Measurements from ENCODE around the gene ENTR1. TPM values are rescaled to one million over a fixed set of nuclear protein-coding genes. Genes with fewer than 3 reads are reported as not detected.

Gene ENTR1
- total and polyA plus RNA-seq, 2 of the 13 experiments (the other 11 are each of a cell fraction or from before 2014, with no cell fraction given) = 70.1 to 76.4 TPM

DNA sequence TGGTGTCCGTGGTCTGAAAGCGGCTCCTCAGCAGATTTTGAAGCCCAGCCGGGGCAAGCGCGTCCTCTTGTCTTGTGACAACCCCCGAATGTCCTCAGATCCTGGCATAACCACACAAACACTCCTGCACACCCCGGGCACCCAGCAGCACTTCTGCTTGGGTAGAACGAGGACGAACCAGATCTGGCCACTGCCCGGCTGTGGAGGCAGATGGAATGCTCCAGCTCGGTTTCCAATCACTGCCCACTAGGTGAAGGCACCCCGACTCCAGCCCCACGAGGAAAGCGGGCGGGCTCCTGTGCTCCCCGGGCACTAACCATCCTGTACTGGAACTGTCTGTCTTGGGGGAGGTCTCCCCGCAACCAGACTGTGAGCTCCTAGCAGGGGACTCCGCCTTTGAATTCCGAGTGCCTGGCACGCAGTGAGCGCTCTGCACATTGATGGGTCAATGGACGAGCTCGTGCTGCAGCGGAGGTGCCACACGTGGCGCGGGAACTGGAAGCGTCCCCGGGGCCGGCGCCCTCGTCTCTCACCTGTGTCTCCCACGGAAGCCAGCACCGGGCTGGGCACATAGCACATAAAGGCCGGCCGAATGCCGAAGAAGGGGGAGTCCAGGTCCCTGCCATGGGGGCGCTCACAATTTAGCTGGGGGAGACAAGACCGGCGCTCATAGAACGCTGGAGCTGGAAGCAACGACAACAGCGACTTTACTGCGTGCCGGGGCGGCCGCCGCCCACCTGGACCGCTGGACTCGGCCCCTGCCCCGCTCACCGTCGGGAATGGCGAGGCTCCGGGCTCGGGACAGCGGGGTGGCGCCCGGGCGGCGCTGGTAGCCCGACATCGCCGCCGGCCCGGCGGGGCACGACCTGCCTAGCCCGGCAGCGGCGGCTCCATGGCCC lies 608 bp downstream of the ENTR1 start (continued):
- peak; percentile 87; the same call in 1 of the 2 replicates for TF ChIP-seq NFAT5 (CRISPR knock-in tag; IDR thresholded peaks at IDR 0.05)
- no peak for TF ChIP-seq ZNF33B (CRISPR knock-in tag; IDR thresholded peaks at IDR 0.05)
- no peak for TF ChIP-seq ZNF703 (CRISPR knock-in tag; IDR thresholded peaks at IDR 0.05; ENCODE audit: borderline replicate concordance)
- TF ChIP-seq ZNF326 (CRISPR knock-in tag; IDR thresholded peaks at IDR 0.05; ENCODE audit: borderline replicate concordance) = no peak
- peak; percentile 82 for TF ChIP-seq ZNF264 (CRISPR knock-in tag; IDR thresholded peaks at IDR 0.05)
- TF ChIP-seq, protein P1, sequence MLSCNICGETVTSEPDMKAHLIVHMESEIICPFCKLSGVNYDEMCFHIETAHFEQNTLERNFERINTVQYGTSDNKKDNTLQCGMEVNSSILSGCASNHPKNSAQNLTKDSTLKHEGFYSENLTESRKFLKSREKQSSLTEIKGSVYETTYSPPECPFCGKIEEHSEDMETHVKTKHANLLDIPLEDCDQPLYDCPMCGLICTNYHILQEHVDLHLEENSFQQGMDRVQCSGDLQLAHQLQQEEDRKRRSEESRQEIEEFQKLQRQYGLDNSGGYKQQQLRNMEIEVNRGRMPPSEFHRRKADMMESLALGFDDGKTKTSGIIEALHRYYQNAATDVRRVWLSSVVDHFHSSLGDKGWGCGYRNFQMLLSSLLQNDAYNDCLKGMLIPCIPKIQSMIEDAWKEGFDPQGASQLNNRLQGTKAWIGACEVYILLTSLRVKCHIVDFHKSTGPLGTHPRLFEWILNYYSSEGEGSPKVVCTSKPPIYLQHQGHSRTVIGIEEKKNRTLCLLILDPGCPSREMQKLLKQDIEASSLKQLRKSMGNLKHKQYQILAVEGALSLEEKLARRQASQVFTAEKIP (CRISPR knock-in tag; IDR thresholded peaks at IDR 0.05; ENCODE audit: borderline replicate concordance) = no peak
- TF ChIP-seq ZNF570 (CRISPR knock-in tag; IDR thresholded peaks at IDR 0.05; ENCODE audit: borderline replicate concordance) = no peak
- TF ChIP-seq SALL1 (CRISPR knock-in tag; IDR thresholded peaks at IDR 0.05) = peak; percentile 26; the same call in 1 of the 2 replicates
- TF ChIP-seq CSRNP1 (CRISPR knock-in tag; IDR thresholded peaks at IDR 0.05) = no peak
- 0 out of 2 replicates have a peak, but pooled peaks have one; percentile 23 for TF ChIP-seq ZSCAN29 (CRISPR knock-in tag; conservative IDR thresholded peaks at IDR 0.05)
- TF ChIP-seq NR2F2 (IDR thresholded peaks at IDR 0.05; ENCODE audit: borderline replicate concordance, low read depth) = no peak; the same call in 1 of the 2 replicates
- no peak for TF ChIP-seq ATM (IDR thresholded peaks at IDR 0.05; ENCODE audit: borderline replicate concordance)
- no peak; the same call in 1 of the 2 replicates for TF ChIP-seq ZNF225 (CRISPR knock-in tag; IDR thresholded peaks at IDR 0.05)
- 0 out of 2 replicates have a peak, but pooled peaks have one; percentile 61 for TF ChIP-seq ZNF839 (CRISPR knock-in tag; IDR thresholded peaks at IDR 0.05; ENCODE audit: borderline replicate concordance)
- no peak for TF ChIP-seq PRMT3 (CRISPR knock-in tag; IDR thresholded peaks at IDR 0.05; ENCODE audit: borderline replicate concordance, low read depth)
- TF ChIP-seq ZNF317 (CRISPR knock-in tag; IDR thresholded peaks at IDR 0.05) = no peak
- TF ChIP-seq FOXA1 (IDR thresholded peaks at IDR 0.05) = no peak
- no peak for TF ChIP-seq FOXA1 (CRISPR knock-in tag; IDR thresholded peaks at IDR 0.05)
- no peak for TF ChIP-seq ZNF180 (CRISPR knock-in tag; IDR thresholded peaks at IDR 0.05; ENCODE audit: borderline replicate concordance, low read depth)
- no peak for TF ChIP-seq HOXA7 (CRISPR knock-in tag; IDR thresholded peaks at IDR 0.05)
- TF ChIP-seq HOXA3 (CRISPR knock-in tag; IDR thresholded peaks at IDR 0.05) = peak; percentile 41

Data from HepG2 (cell line).